Suprapubic skin (tissue), 4 donors: ENCODE measurements around the gene PTBP3.

Experiments
- CTCF ChIP-seq, 2 donors: fragments of 200-600 bp in 1 of 2; fragments of 450-650 bp in 1 of 2; sonication (generic) in 1 of 2; IDR thresholded peaks; one replicate each; pipeline ENCODE4 v1.5.1; 2016 to 2019; ENCODE audit warnings: antibody characterized with exemption in 2 of 2, mild to moderate bottlenecking in 1 of 2, moderate library complexity in 1 of 2
- EP300 ChIP-seq: sonication (generic); formaldehyde crosslinking; IDR thresholded peaks from one replicate; pipeline ENCODE4 v1.6.1; 2017; ENCODE audit warnings: antibody characterized with exemption
- POLR2A ChIP-seq, 2 donors: fragments of 450-650 bp; IDR thresholded peaks; one replicate each; pipeline ENCODE4 v1.6.1; 2017; ENCODE audit warnings: antibody characterized with exemption in 2 of 2, mild to moderate bottlenecking in 2 of 2, moderate library complexity in 2 of 2
- POLR2AphosphoS5 ChIP-seq, 3 donors: sonication (generic); formaldehyde crosslinking; IDR thresholded peaks; one replicate each; pipeline ENCODE4 v1.6.1; 2017; ENCODE audit warnings: antibody characterized with exemption in 3 of 3

GRCh38 chr9:112380825-112381221 lies 47.4 kb upstream of the PTBP3 start:
- TF ChIP-seq POLR2AphosphoS5 (IDR thresholded peaks at IDR 0.05) (no peak), CTCF (IDR thresholded peaks at IDR 0.05) (no peak), POLR2A (IDR thresholded peaks at IDR 0.05) (no peak), EP300 (no peak)
